Uterus (tissue), 4 donors: Measurements from ENCODE around the gene PICK1. TPM values are rescaled to one million over a fixed set of nuclear protein-coding genes. Genes with fewer than 3 reads are reported as not detected.

Experiments used
- DNase-seq, 2 donors: peaks; one replicate each; pipeline ENCODE4 v3.0.0-alpha.2; 2019 to 2020
- H3K27ac ChIP-seq, 2 donors: fragments of 200-600 bp; sonication (generic); 1 replicate in 1 of 2; 2 replicates in 1 of 2; pipeline ENCODE4 v1.5.1; 2016 to 2018
- H3K27me3 ChIP-seq, 2 donors: fragments of 200-600 bp; sonication (generic); one replicate each; pipeline ENCODE4 v1.5.1; 2018 to 2019; ENCODE audit warnings: control low read depth in 1 of 2
- H3K36me3 ChIP-seq, 2 donors: fragments of 200-600 bp; sonication (generic); one replicate each; pipeline ENCODE4 v1.5.1; 2019; ENCODE audit warnings: control low read depth in 1 of 2
- H3K4me1 ChIP-seq, 2 donors: fragments of 200-600 bp; sonication (generic); one replicate each; pipeline ENCODE4 v1.5.1; 2018 to 2019; ENCODE audit warnings: control low read depth in 1 of 2
- H3K4me3 ChIP-seq, 2 donors: fragments of 200-600 bp; sonication (generic); 1 replicate in 1 of 2; 2 replicates in 1 of 2; pipeline ENCODE4 v1.5.1; 2018 to 2019; ENCODE audit warnings: mild to moderate bottlenecking in 1 of 2
- H3K9me3 ChIP-seq, 2 donors: fragments of 200-600 bp; sonication (generic); one replicate each; pipeline ENCODE4 v1.5.1; 2019; ENCODE audit warnings: control low read depth in 1 of 2
- CTCF ChIP-seq, 4 experiments: fragments of 200-600 bp in 2 of 4; fragments of 450-650 bp in 2 of 4; sonication (generic) in 2 of 4; IDR thresholded peaks; one replicate each; pipeline ENCODE4 v1.5.1; 2016 to 2019; ENCODE audit warnings: antibody characterized with exemption in 4 of 4, mild to moderate bottlenecking in 2 of 4, moderate library complexity in 1 of 4
- POLR2A ChIP-seq, 2 donors: fragments of 450-650 bp; IDR thresholded peaks; one replicate each; pipeline ENCODE4 v1.6.1; 2016; ENCODE audit warnings: antibody characterized with exemption in 2 of 2, mild to moderate bottlenecking in 1 of 2, moderate library complexity in 1 of 2
- intact Hi-C: fragments of 100-400 bp; cut with DNase I; formaldehyde crosslinking; loops from one replicate; pipeline ENCODE4 v1.15.1; 2023; ENCODE audit warnings: low total_unique reads
- total RNA-seq, 4 donors: library from RNA; depleted of rRNA in 3 of 4; stranded (reverse); fragments of >200 nt in 3 of 4; gene quantifications; one replicate each; pipeline versions ENCODE4 v1.1.0 to v1.2.4, GENCODE V29; 2014 to 2023
- donor health status: DM: yes; HTN: yes; CAD: no.

Gene PICK1
- total RNA-seq, 4 donors from 2014 or later: 2.9 to 38.7 (median 29.2) TPM

- Histone ChIP-seq H3K36me3 (no peaks in the 10 kb centered on the region), H3K27ac (no peak overlapping the region), H3K27me3 (peaks cover 8 to 11% of the 10 kb centered on the region in 2 donors), H3K4me1 (peaks cover 0 to 15% of the 10 kb centered on the region in 2 donors), H3K9me3 (no peaks in the 10 kb centered on the region), H3K4me3 (peak overlapping the region in 1 of 2 donors; percentile 17)
- TF ChIP-seq POLR2A (IDR thresholded peaks at IDR 0.05): no peak
- no peak for TF ChIP-seq CTCF (IDR thresholded peaks at IDR 0.05)
- intact Hi-C loops: no loop called here
- DNase-seq: no peak
Observed at GRCh38 chr22:38081636-38081940, 24.4 kb downstream of the PICK1 start.

- DNase-seq: no peak
- no peaks in the 10 kb centered on the region for H3K9me3 ChIP-seq
- peaks cover 8 to 11% of the 10 kb centered on the region in 2 donors for H3K27me3 ChIP-seq
- TF ChIP-seq CTCF (IDR thresholded peaks at IDR 0.05): no peak
- no peak for TF ChIP-seq POLR2A (IDR thresholded peaks at IDR 0.05)
- intact Hi-C loops: no loop called here
- no peaks in the 10 kb centered on the region for H3K36me3 ChIP-seq
- no peak overlapping the region for H3K4me3 ChIP-seq
- H3K27ac ChIP-seq: no peak overlapping the region
- H3K4me1 ChIP-seq: peaks cover 0 to 15% of the 10 kb centered on the region in 2 donors
Observed at GRCh38 chr22:38081941-38082828, 25.0 kb downstream of the PICK1 start.

GRCh38 chr22:38082986-38083710 lies 25.9 kb downstream of the PICK1 start:
- no peaks in the 10 kb centered on the region for H3K9me3 ChIP-seq
- no peaks in the 10 kb centered on the region for H3K36me3 ChIP-seq
- peaks cover 0 to 15% of the 10 kb centered on the region in 2 donors for H3K4me1 ChIP-seq
- TF ChIP-seq POLR2A (IDR thresholded peaks at IDR 0.05): no peak
- TF ChIP-seq CTCF (IDR thresholded peaks at IDR 0.05): no peak
- intact Hi-C loops: no loop called here
- no peak for DNase-seq
- H3K4me3 ChIP-seq: no peak overlapping the region
- H3K27me3 ChIP-seq: peaks cover 9 to 11% of the 10 kb centered on the region in 2 donors
- H3K27ac ChIP-seq: no peak overlapping the region

GRCh38 chr22:38083931-38084631 lies 26.9 kb downstream of the PICK1 start, which contains the start of gene SLC16A8:
Gene SLC16A8 (minus strand): TSS chr22:38084184. CDS start chr22:38082873, 1,311 bp downstream.
- H3K4me3 ChIP-seq: no peak within 1 kb of the TSS
- H3K27me3 ChIP-seq: peaks cover 11 to 18% of the 10 kb centered on the region in 2 donors
- H3K9me3 ChIP-seq: no peaks in the 10 kb centered on the region
- no peak within 1 kb of the TSS for H3K27ac ChIP-seq
- DNase-seq: no peak
- no peaks in the 10 kb centered on the region for H3K36me3 ChIP-seq
- intact Hi-C loops: no loop called here
- H3K4me1 ChIP-seq: peaks cover 0 to 20% of the 10 kb centered on the region in 2 donors
- TF ChIP-seq POLR2A (IDR thresholded peaks at IDR 0.05) (no peak), CTCF (IDR thresholded peaks at IDR 0.05) (no peak)
